Endodermal cell (in vitro differentiated cells): ENCODE results near the gene KIF26B. TPM values are rescaled to one million over a fixed set of nuclear protein-coding genes. Genes with fewer than 3 reads are reported as not detected.

Source experiments
- DNase-seq: peaks from one replicate; pipeline ENCODE4 v3.0.0-alpha.2; 2017
- H3K27ac ChIP-seq: 2 replicates; pipeline ENCODE4 v1.5.1; 2013; ENCODE audit warnings: mild to moderate bottlenecking, low read depth, low read length, moderate library complexity
- H3K27me3 ChIP-seq: 2 replicates; pipeline ENCODE4 v1.6.1; 2013; ENCODE audit warnings: mild to moderate bottlenecking, low read length, moderate library complexity; ENCODE audit not compliant: insufficient read depth, control insufficient read depth, poor library complexity, severe bottlenecking
- H3K36me3 ChIP-seq: 2 replicates; pipeline ENCODE4 v1.7.0; 2013; ENCODE audit warnings: mild to moderate bottlenecking, low read length, moderate library complexity; ENCODE audit not compliant: control insufficient read depth, insufficient read depth
- H3K4me1 ChIP-seq: one replicate; pipeline ENCODE4 v1.7.0; 2013; ENCODE audit warnings: low read length; ENCODE audit not compliant: control insufficient read depth, insufficient read depth
- H3K4me3 ChIP-seq: 2 replicates; pipeline ENCODE4 v1.5.1; 2013; ENCODE audit warnings: mild to moderate bottlenecking, low read length, moderate library complexity
- H3K9ac ChIP-seq: 2 replicates; pipeline ENCODE4 v1.6.1; 2013; ENCODE audit warnings: mild to moderate bottlenecking, low read length, moderate library complexity; ENCODE audit not compliant: poor library complexity, severe bottlenecking; ENCODE audit errors: extremely low read depth
- H3K9me3 ChIP-seq: 2 replicates; pipeline ENCODE4 v1.6.1; 2013; ENCODE audit warnings: mild to moderate bottlenecking, low read length, moderate library complexity; ENCODE audit not compliant: control insufficient read depth
- H3K27ac Mint-ChIP-seq: 2 replicates; pipeline ENCODE4 v1.8.0; 2020; ENCODE audit warnings: mixed read lengths
- H3K27me3 Mint-ChIP-seq: 2 replicates; pipeline ENCODE4 v1.8.0; 2021; ENCODE audit warnings: mild to moderate bottlenecking, mixed read lengths; ENCODE audit not compliant: insufficient read depth
- H3K36me3 Mint-ChIP-seq: 2 replicates; pipeline ENCODE4 v1.8.0; 2020; ENCODE audit warnings: low read depth, mixed read lengths
- H3K4me1 Mint-ChIP-seq: 2 replicates; pipeline ENCODE4 v1.8.0; 2020; ENCODE audit warnings: mixed read lengths
- H3K4me3 Mint-ChIP-seq: 2 replicates; pipeline ENCODE4 v1.8.0; 2020; ENCODE audit warnings: mild to moderate bottlenecking, moderate library complexity, mixed read lengths
- H3K9me3 Mint-ChIP-seq: 2 replicates; pipeline ENCODE4 v1.8.0; 2020; ENCODE audit warnings: mild to moderate bottlenecking, mixed read lengths
- WGBS, 2 experiments: methylation state at CpG; one replicate each; pipeline versions ENCODE4 v1.1.5 to v1.1.7; 2013; ENCODE audit warnings: missing lambda C conversion rate in 2 of 2, mixed read lengths in 1 of 2; ENCODE audit not compliant: insufficient coverage in 1 of 2, insufficient read length in 1 of 2; 5-methylcytosine and 5-hydroxymethylcytosine counted together
- total RNA-seq, 2 donors: library from RNA; stranded (reverse); fragmentation: NEBNext Ultra II Directional in 1 of 2; extraction: Animal tissue kit (Norgen Biotek cat#: 25700) in 1 of 2; gene quantifications; 2 replicates in 1 of 2; 3 replicates in 1 of 2; pipeline ENCODE4 v1.2.1, GENCODE V29; 2021
- TF ChIP-seq, protein P1 (sequence below): fragments of 200-600 bp; sonication (generic); conservative IDR thresholded peaks from 2 replicates; pipeline ENCODE4 v1.5.0; 2021; ENCODE audit warnings: antibody characterized with exemption, mild to moderate bottlenecking

Gene KIF26B
- total RNA-seq, 2 donors from 2014 or later = 12.3 to 21.0 TPM

DNA sequence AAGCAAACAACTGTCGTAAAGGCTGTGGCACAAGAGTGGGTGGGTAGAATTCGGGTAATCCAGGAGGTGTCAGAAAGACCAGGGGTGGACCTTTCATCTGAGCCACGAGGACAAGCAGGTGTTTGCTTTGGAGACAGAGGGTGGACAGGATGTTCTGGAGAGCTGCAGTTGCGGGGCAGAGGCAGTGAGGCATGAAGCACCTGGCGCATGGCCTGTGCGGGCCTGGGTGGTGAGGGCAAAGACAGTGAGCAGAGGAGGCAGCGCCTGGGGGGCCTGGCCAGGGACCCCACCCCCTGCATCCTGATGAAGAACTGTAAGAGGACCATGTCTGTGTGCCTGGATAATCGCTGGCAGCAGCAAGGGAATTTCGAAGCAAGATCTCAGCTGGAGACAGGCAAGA is 24.9 kb downstream of the KIF26B start:
- no peaks in the 10 kb centered on the region for H3K9me3 ChIP-seq
- Mint-ChIP-seq H3K4me1 (peaks cover 20% of the 10 kb centered on the region), H3K27me3 (no peaks in the 10 kb centered on the region), H3K9me3 (no peaks in the 10 kb centered on the region), H3K27ac (peak overlapping the region; percentile 22), H3K4me3 (no peak overlapping the region), H3K36me3 (peaks cover 9% of the 10 kb centered on the region)
- H3K36me3 ChIP-seq = peaks cover 8% of the 10 kb centered on the region
- TF ChIP-seq, protein P1, sequence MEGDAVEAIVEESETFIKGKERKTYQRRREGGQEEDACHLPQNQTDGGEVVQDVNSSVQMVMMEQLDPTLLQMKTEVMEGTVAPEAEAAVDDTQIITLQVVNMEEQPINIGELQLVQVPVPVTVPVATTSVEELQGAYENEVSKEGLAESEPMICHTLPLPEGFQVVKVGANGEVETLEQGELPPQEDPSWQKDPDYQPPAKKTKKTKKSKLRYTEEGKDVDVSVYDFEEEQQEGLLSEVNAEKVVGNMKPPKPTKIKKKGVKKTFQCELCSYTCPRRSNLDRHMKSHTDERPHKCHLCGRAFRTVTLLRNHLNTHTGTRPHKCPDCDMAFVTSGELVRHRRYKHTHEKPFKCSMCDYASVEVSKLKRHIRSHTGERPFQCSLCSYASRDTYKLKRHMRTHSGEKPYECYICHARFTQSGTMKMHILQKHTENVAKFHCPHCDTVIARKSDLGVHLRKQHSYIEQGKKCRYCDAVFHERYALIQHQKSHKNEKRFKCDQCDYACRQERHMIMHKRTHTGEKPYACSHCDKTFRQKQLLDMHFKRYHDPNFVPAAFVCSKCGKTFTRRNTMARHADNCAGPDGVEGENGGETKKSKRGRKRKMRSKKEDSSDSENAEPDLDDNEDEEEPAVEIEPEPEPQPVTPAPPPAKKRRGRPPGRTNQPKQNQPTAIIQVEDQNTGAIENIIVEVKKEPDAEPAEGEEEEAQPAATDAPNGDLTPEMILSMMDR = no peak
- no peak overlapping the region for H3K4me3 ChIP-seq
- H3K27ac ChIP-seq = no peak overlapping the region
- H3K9ac ChIP-seq = no peak overlapping the region
- H3K4me1 ChIP-seq = no peaks in the 10 kb centered on the region
- no peaks in the 10 kb centered on the region for H3K27me3 ChIP-seq
- WGBS, 2 experiments = 80 to 94% methylated on average over 8 to 9 of the region's 9 CpGs
- no peak for DNase-seq

DNA sequence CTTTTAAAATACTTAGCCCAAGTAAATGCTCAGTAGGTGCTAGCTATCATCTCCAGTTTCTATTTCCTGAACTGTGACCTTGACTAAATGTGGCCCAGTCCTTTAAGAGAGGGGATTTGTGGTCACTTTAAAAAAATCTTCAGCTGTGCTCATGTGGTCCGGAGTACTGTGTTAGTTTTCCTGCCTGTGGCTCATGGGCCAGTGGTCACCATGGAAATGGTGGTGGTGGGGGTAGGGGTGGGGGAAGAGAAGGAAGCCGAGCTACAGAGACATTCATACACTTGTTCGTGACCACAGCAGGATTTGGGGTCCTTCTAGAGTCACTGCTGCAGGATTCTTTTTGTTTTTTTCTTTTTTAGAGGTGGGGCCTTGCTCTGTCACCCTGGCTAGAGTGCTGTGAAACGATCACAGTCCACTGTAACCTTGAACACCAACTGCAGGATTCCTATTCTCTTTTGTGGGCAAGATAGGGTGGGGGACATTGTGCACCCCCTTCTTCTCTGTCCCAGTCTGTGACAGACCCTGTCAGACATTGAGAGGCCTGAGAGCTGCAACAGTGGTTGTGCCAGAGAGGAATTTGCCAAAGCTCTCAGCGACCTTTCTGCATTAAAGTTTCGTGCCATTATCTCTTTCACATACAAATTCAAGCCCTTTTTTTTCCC is 25.8 kb downstream of the KIF26B start:
- Mint-ChIP-seq H3K4me3 (no peak overlapping the region), H3K9me3 (no peaks in the 10 kb centered on the region), H3K4me1 (peaks cover 20% of the 10 kb centered on the region), H3K27ac (no peak overlapping the region), H3K27me3 (no peaks in the 10 kb centered on the region), H3K36me3 (peaks cover 9% of the 10 kb centered on the region)
- no peak for DNase-seq
- Histone ChIP-seq H3K27me3 (no peaks in the 10 kb centered on the region), H3K27ac (peak overlapping the region; percentile 56), H3K9ac (no peak overlapping the region), H3K4me1 (no peaks in the 10 kb centered on the region), H3K9me3 (no peaks in the 10 kb centered on the region), H3K36me3 (peaks cover 8% of the 10 kb centered on the region), H3K4me3 (no peak overlapping the region)
- 48 to 63% methylated on average over 3 to 6 of the region's 6 CpGs for WGBS, 2 experiments
- TF ChIP-seq, protein P1 = no peak

DNA sequence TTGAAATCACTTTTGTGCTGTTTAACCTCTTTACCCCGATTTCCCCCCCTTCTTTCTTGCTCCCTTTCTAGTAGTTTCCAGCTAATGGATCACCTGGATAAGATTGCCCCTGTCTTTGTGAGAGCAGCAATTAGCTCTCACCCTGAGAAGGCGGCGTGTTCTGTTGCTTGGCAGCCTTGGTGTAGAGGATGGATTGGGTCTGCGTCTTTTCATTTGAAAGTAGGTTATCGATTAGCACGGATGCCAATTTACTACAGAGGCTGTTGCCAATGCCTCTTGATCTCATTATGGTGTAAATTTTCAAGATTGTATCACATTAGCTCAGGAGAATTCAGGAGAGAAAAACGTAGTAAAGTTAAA is 26.4 kb downstream of the KIF26B start:
- no peak overlapping the region for H3K4me3 ChIP-seq
- H3K9ac ChIP-seq = no peak overlapping the region
- no peak for DNase-seq
- no peak overlapping the region for H3K27ac Mint-ChIP-seq
- H3K4me1 Mint-ChIP-seq = peaks cover 20% of the 10 kb centered on the region
- peak overlapping the region; percentile 56 for H3K27ac ChIP-seq
- no peaks in the 10 kb centered on the region for H3K27me3 ChIP-seq
- TF ChIP-seq, protein P1 = no peak
- H3K9me3 Mint-ChIP-seq = no peaks in the 10 kb centered on the region
- peaks cover 9% of the 10 kb centered on the region for H3K36me3 Mint-ChIP-seq
- H3K4me3 Mint-ChIP-seq = no peak overlapping the region
- H3K36me3 ChIP-seq = peaks cover 8% of the 10 kb centered on the region
- H3K9me3 ChIP-seq = no peaks in the 10 kb centered on the region
- no peaks in the 10 kb centered on the region for H3K4me1 ChIP-seq
- no peaks in the 10 kb centered on the region for H3K27me3 Mint-ChIP-seq
- WGBS, 2 experiments = 68 to 90% methylated on average over 5 to 7 of the region's 7 CpGs
